Mesenchymal stem cell (in vitro differentiated cells and primary cell): ENCODE results near the gene MRPS23.

ENCODE experiments used
- DNase-seq: peaks from one replicate; pipeline ENCODE4 v3.0.0-alpha.2; 2013
- H2AFZ ChIP-seq: one replicate; pipeline ENCODE4 v1.6.1; 2013; ENCODE audit warnings: low read depth, mild to moderate bottlenecking, control low read depth, inconsistent platforms, low read length, moderate library complexity
- H2AK5ac ChIP-seq: 2 replicates; pipeline ENCODE4 v1.6.1; 2013; ENCODE audit warnings: low read length, moderate library complexity, mild to moderate bottlenecking, inconsistent platforms; ENCODE audit not compliant: severe bottlenecking
- H2BK120ac ChIP-seq: one replicate; pipeline ENCODE4 v1.6.1; 2013; ENCODE audit warnings: low read depth, mild to moderate bottlenecking, inconsistent platforms, low read length, moderate library complexity
- H2BK12ac ChIP-seq, 2 experiments: one replicate each; pipeline ENCODE4 v1.6.1; 2013; ENCODE audit warnings: inconsistent platforms in 2 of 2, low read length in 2 of 2, mild to moderate bottlenecking in 2 of 2, moderate library complexity in 2 of 2, control low read depth in 1 of 2
- H2BK15ac ChIP-seq: one replicate; pipeline ENCODE4 v1.6.1; 2013; ENCODE audit warnings: mild to moderate bottlenecking, low read depth, inconsistent platforms; ENCODE audit not compliant: poor library complexity, severe bottlenecking
- H2BK5ac ChIP-seq: 2 replicates; pipeline ENCODE4 v1.6.1; 2013; ENCODE audit warnings: low read depth, mild to moderate bottlenecking, low read length, control low read depth, inconsistent platforms; ENCODE audit not compliant: poor library complexity, severe bottlenecking
- H3K14ac ChIP-seq, 2 experiments: one replicate each; pipeline ENCODE4 v1.6.1; 2013; ENCODE audit warnings: inconsistent platforms in 2 of 2, low read length in 2 of 2, control low read depth in 1 of 2, mild to moderate bottlenecking in 1 of 2, moderate library complexity in 1 of 2
- H3K18ac ChIP-seq, 2 experiments: one replicate each; pipeline ENCODE4 v1.6.1; 2013; ENCODE audit warnings: inconsistent platforms in 2 of 2, low read length in 2 of 2, control low read depth in 1 of 2, low read depth in 1 of 2, mild to moderate bottlenecking in 1 of 2
- H3K23ac ChIP-seq, 2 experiments: one replicate each; pipeline ENCODE4 v1.6.1; 2013; ENCODE audit warnings: inconsistent platforms in 2 of 2, low read length in 2 of 2, mild to moderate bottlenecking in 2 of 2, moderate library complexity in 2 of 2, control low read depth in 1 of 2
- H3K27ac ChIP-seq: 2 replicates; pipeline ENCODE4 v1.5.1; 2013; ENCODE audit warnings: mild to moderate bottlenecking, moderate library complexity, low read length, control low read depth, inconsistent platforms; ENCODE audit not compliant: poor library complexity, severe bottlenecking
- H3K27me3 ChIP-seq, 2 experiments: 2 replicates each; pipeline versions ENCODE4 v1.6.1 to v1.7.0; 2013; ENCODE audit warnings: low read length in 2 of 2, mild to moderate bottlenecking in 2 of 2, moderate library complexity in 2 of 2, control low read depth in 1 of 2, inconsistent platforms in 1 of 2; ENCODE audit not compliant: control insufficient read depth in 1 of 2, insufficient read depth in 1 of 2
- H3K36me3 ChIP-seq, 2 experiments: 2 replicates each; pipeline versions ENCODE4 v1.6.1 to v1.7.0; 2013; ENCODE audit warnings: low read length in 2 of 2, control low read depth in 1 of 2, inconsistent platforms in 1 of 2, low read depth in 1 of 2, mild to moderate bottlenecking in 1 of 2; ENCODE audit not compliant: insufficient read depth in 2 of 2, control insufficient read depth in 1 of 2
- H3K4ac ChIP-seq, 2 experiments: one replicate each; pipeline ENCODE4 v1.6.1; 2013; ENCODE audit warnings: inconsistent platforms in 2 of 2, low read length in 2 of 2, mild to moderate bottlenecking in 2 of 2, moderate library complexity in 2 of 2, control low read depth in 1 of 2, low read depth in 1 of 2
- H3K4me1 ChIP-seq: 2 replicates; pipeline ENCODE4 v1.6.1; 2013; ENCODE audit warnings: low read depth, low read length, control low read depth; ENCODE audit not compliant: control insufficient read depth, insufficient read depth
- H3K4me2 ChIP-seq: 2 replicates; pipeline ENCODE4 v1.6.1; 2013; ENCODE audit warnings: low read length, mild to moderate bottlenecking, inconsistent platforms; ENCODE audit not compliant: poor library complexity, severe bottlenecking
- H3K4me3 ChIP-seq, 2 experiments: 2 replicates each; pipeline versions ENCODE4 v1.5.1 to v1.7.0; 2013; ENCODE audit warnings: low read length in 2 of 2, mild to moderate bottlenecking in 2 of 2, control low read depth in 1 of 2, low read depth in 1 of 2; ENCODE audit not compliant: insufficient read depth in 1 of 2
- H3K79me1 ChIP-seq: replicated peaks from 2 replicates; pipeline ENCODE4 v1.6.1; 2013; ENCODE audit warnings: mild to moderate bottlenecking, control low read depth, low read length, inconsistent platforms; ENCODE audit not compliant: poor library complexity, severe bottlenecking
- H3K9ac ChIP-seq: 2 replicates; pipeline ENCODE4 v1.7.0; 2013; ENCODE audit warnings: mild to moderate bottlenecking, low read length, moderate library complexity
- H3K9me3 ChIP-seq: 2 replicates; pipeline ENCODE4 v1.7.0; 2013; ENCODE audit warnings: mild to moderate bottlenecking, low read length; ENCODE audit not compliant: control insufficient read depth
- H4K8ac ChIP-seq: one replicate; pipeline ENCODE4 v1.6.1; 2013; ENCODE audit warnings: inconsistent platforms, mild to moderate bottlenecking, low read length, moderate library complexity
- H4K91ac ChIP-seq: one replicate; pipeline ENCODE4 v1.6.1; 2013; ENCODE audit warnings: mild to moderate bottlenecking, low read length, inconsistent platforms
- WGBS: methylation state at CpG from one replicate; pipeline ENCODE4 v1.1.7; 2013; ENCODE audit warnings: mixed read lengths; 5-methylcytosine and 5-hydroxymethylcytosine counted together

Gene MRPS23

GRCh38 chr17:57806167-57806830, 43.5 kb downstream of the MRPS23 start:
- Histone ChIP-seq H3K4ac (no peak overlapping the region), H3K4me1 (peaks cover 7% of the 10 kb centered on the region), H3K23ac (no peak overlapping the region), H3K27ac (no peak overlapping the region), H2BK15ac (no peak overlapping the region), H4K91ac (no peak overlapping the region), H3K27me3 (peaks cover 30 to 76% of the 10 kb centered on the region in 2 experiments), H2BK12ac (no peak overlapping the region), H4K8ac (no peak overlapping the region), H2BK5ac (no peak overlapping the region), H3K18ac (no peak overlapping the region), H3K9ac (no peak overlapping the region), H2AFZ (no peak overlapping the region), H2AK5ac (no peak overlapping the region), H3K4me2 (no peak overlapping the region), H3K79me1 (no peaks in the 10 kb centered on the region), H3K9me3 (peaks cover 2% of the 10 kb centered on the region), H2BK120ac (no peak overlapping the region), H3K14ac (no peak overlapping the region), H3K4me3 (no peak overlapping the region), H3K36me3 (no peaks in the 10 kb centered on the region)
- 72% methylated on average over 3 of the region's 5 CpGs for WGBS
- DNase-seq = no peak

- H3K27me3 ChIP-seq = peaks cover 24 to 51% of the 10 kb centered on the region in 2 experiments
- DNase-seq = no peak
- no peak overlapping the region for H3K9ac ChIP-seq
- no peak overlapping the region for H4K8ac ChIP-seq
- no peak overlapping the region for H2BK15ac ChIP-seq
- no peaks in the 10 kb centered on the region for H3K4me1 ChIP-seq
- H3K4me2 ChIP-seq = no peak overlapping the region
- no peak overlapping the region for H2BK120ac ChIP-seq
- H3K9me3 ChIP-seq = peaks cover 7% of the 10 kb centered on the region
- 31% methylated on average over 4 of the region's 4 CpGs for WGBS
- no peak overlapping the region for H4K91ac ChIP-seq
- no peak overlapping the region for H3K27ac ChIP-seq
- no peak overlapping the region for H3K23ac ChIP-seq
- H3K4ac ChIP-seq = no peak overlapping the region
- H3K79me1 ChIP-seq = no peaks in the 10 kb centered on the region
- no peak overlapping the region for H3K14ac ChIP-seq
- H2AK5ac ChIP-seq = no peak overlapping the region
- no peak overlapping the region for H2BK5ac ChIP-seq
- no peak overlapping the region for H3K18ac ChIP-seq
- H3K36me3 ChIP-seq = no peaks in the 10 kb centered on the region
- H2AFZ ChIP-seq = no peak overlapping the region
- no peak overlapping the region for H2BK12ac ChIP-seq
- H3K4me3 ChIP-seq = no peak overlapping the region
These were observed 46.8 kb downstream of the MRPS23 start for GRCh38 chr17:57803021-57803420.

GRCh38 chr17:57801044-57801711, 48.7 kb downstream of the MRPS23 start:
- H2AFZ ChIP-seq = no peak overlapping the region
- H3K4me2 ChIP-seq = no peak overlapping the region
- H2BK15ac ChIP-seq = no peak overlapping the region
- no peak overlapping the region for H2BK120ac ChIP-seq
- H2BK12ac ChIP-seq = no peak overlapping the region
- no peak overlapping the region for H3K4ac ChIP-seq
- no peaks in the 10 kb centered on the region for H3K4me1 ChIP-seq
- no peak overlapping the region for H2AK5ac ChIP-seq
- no peak overlapping the region for H3K14ac ChIP-seq
- no peak overlapping the region for H3K23ac ChIP-seq
- no peak overlapping the region for H2BK5ac ChIP-seq
- H3K9me3 ChIP-seq = peaks cover 7% of the 10 kb centered on the region
- H4K91ac ChIP-seq = no peak overlapping the region
- no peaks in the 10 kb centered on the region for H3K36me3 ChIP-seq
- H3K79me1 ChIP-seq = no peaks in the 10 kb centered on the region
- H3K27ac ChIP-seq = no peak overlapping the region
- no peak for DNase-seq
- no peak overlapping the region for H3K4me3 ChIP-seq
- peaks cover 10 to 44% of the 10 kb centered on the region in 2 experiments for H3K27me3 ChIP-seq
- no peak overlapping the region for H3K9ac ChIP-seq
- H3K18ac ChIP-seq = no peak overlapping the region
- WGBS = 85% methylated on average over 2 of the region's 3 CpGs
- no peak overlapping the region for H4K8ac ChIP-seq

- H2AFZ ChIP-seq = no peak overlapping the region
- no peaks in the 10 kb centered on the region for H3K79me1 ChIP-seq
- DNase-seq = no peak
- no peaks in the 10 kb centered on the region for H3K9me3 ChIP-seq
- no peak overlapping the region for H3K9ac ChIP-seq
- no peak overlapping the region for H2BK12ac ChIP-seq
- no peak overlapping the region for H3K4me2 ChIP-seq
- H2AK5ac ChIP-seq = no peak overlapping the region
- H2BK5ac ChIP-seq = no peak overlapping the region
- no peak overlapping the region for H3K18ac ChIP-seq
- 75% methylated on average over 1 of the region's 2 CpGs for WGBS
- no peak overlapping the region for H3K27ac ChIP-seq
- H3K4me3 ChIP-seq = no peak overlapping the region
- H4K91ac ChIP-seq = no peak overlapping the region
- no peaks in the 10 kb centered on the region for H3K36me3 ChIP-seq
- H3K4ac ChIP-seq = no peak overlapping the region
- peaks cover 5 to 29% of the 10 kb centered on the region in 2 experiments for H3K27me3 ChIP-seq
- no peak overlapping the region for H2BK120ac ChIP-seq
- no peak overlapping the region for H3K23ac ChIP-seq
- H2BK15ac ChIP-seq = no peak overlapping the region
- H4K8ac ChIP-seq = no peak overlapping the region
- H3K4me1 ChIP-seq = no peaks in the 10 kb centered on the region
- no peak overlapping the region for H3K14ac ChIP-seq
These were observed 55.0 kb downstream of the MRPS23 start for GRCh38 chr17:57794841-57795240.
